GM10266 (cell line): ENCODE measurements around the gene MRPL12.

Experiments used
- DNase-seq: peaks from one replicate; pipeline ENCODE4 v3.0.0; 2012; ENCODE audit errors: extremely low spot score
- TF ChIP-seq, protein P1 (sequence below): IDR thresholded peaks from 2 replicates; pipeline ENCODE4 v1.5.1; 2012; ENCODE audit warnings: mild to moderate bottlenecking, low read depth; ENCODE audit not compliant: control insufficient read depth, insufficient read depth; ENCODE audit errors: missing control alignments

MRPL12 gene

DNA sequence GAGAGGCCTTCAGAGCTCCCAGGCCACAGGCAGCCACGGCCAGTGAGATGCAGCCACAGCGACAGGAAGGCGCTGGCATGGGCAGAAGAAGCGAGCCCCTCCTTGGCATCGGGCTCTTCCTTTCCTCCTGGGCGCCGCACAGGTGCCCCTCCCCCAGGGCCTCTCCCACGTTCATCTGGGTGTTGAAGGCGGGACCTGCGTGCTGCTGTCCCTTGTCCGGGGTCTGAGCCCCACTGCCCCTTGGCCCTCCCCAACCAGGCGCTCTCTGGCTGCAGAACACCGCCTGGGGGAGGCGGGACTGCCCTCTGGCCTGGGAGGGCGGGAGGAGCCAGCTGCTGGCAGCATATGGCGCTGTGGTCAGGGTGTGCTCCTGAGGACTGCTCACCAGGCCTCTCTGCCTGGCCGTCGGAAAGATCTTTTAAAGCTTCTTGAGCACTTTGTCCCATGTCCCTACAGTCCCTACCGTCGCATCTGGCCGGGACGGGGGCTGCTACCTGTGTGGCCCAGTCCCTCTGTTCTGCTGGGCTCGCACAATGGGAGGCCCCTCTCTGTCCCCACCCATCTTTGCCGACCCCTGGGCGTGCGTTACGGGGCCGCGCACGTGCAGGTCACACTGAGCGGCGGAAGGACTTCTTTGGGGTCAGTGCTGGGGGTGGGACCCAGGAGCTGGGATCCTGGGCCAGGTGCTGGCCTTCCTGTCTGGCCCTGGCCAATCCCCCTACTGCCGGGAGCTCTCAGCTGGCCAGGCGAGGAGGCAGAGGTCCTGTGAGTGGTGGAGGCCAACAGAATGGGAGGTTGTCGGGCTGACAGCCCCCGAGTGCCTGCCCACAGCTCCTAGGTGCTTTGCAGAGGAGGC, 10.6 kb downstream of the MRPL12 start:
- DNase-seq = no peak
- TF ChIP-seq, protein P1, sequence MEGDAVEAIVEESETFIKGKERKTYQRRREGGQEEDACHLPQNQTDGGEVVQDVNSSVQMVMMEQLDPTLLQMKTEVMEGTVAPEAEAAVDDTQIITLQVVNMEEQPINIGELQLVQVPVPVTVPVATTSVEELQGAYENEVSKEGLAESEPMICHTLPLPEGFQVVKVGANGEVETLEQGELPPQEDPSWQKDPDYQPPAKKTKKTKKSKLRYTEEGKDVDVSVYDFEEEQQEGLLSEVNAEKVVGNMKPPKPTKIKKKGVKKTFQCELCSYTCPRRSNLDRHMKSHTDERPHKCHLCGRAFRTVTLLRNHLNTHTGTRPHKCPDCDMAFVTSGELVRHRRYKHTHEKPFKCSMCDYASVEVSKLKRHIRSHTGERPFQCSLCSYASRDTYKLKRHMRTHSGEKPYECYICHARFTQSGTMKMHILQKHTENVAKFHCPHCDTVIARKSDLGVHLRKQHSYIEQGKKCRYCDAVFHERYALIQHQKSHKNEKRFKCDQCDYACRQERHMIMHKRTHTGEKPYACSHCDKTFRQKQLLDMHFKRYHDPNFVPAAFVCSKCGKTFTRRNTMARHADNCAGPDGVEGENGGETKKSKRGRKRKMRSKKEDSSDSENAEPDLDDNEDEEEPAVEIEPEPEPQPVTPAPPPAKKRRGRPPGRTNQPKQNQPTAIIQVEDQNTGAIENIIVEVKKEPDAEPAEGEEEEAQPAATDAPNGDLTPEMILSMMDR = no peak

DNA sequence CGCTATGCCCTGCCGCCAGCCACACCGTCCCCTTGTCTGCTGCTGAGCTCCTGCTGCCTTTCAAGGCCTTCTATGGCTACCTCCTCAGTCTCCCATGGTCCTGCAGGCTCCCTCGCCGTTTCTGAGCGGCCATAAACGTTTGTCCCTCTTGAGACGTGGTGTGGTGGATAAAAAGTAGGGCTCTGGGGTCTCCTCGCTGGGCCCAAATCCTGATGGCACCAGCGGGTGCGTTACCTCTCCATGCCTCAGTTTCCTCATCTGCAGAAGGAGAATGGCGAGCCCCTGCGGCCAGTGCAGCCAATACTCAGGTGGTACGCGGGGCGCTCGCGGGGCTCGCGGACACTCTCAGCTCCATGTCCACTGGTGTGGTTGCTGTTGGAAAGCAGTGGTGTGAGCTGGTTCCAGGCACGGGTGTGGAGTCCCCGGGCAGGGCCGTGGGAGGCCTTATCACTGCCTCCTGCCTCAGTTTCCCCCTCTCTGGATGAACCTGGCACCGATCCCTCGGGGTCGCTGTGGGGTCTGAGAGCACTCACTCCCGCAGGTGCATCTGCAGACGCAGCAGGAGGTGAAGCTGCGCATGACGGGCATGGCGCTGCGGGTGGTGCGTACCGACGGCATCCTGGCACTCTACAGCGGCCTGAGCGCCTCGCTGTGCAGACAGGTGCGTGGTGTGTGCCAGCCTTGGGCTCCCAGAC, 11.4 kb downstream of the MRPL12 start:
- DNase-seq = no peak
- TF ChIP-seq, protein P1 = no peak

DNA sequence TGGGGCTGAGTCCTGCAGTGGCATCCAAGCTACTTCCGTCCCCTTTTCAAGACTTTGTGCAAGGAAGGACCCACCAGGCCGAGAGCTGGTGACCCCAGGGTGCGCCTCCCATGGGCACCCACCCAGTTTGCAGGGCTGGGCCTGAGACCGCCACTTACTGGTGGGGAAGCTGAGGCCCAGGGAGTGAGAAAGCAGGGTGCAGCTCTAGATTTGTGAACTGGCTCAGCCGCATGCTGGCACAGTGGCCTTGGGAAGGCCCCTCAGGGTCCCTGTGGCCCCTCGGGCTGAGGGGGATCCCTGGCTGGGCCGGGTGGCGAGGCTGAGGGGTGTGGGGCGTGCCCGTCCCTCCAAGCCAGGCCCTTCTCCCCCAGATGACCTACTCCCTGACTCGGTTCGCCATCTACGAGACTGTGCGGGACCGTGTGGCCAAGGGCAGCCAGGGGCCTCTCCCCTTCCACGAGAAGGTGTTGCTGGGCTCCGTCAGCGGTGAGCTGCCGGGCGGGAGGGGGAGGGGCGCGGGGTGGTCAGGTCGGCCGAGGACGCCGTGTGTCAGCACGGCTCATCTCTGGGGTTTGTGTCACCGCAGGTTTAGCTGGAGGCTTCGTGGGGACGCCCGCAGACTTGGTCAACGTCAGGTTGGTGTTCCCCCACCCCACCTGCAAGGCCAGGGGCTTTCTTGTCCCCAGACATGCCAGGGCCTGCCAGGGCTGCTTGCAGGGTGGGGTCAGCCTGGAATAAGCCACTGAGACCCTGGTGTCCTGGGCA, 12.1 kb downstream of the MRPL12 start:
- DNase-seq = no peak
- TF ChIP-seq, protein P1 = no peak

DNA sequence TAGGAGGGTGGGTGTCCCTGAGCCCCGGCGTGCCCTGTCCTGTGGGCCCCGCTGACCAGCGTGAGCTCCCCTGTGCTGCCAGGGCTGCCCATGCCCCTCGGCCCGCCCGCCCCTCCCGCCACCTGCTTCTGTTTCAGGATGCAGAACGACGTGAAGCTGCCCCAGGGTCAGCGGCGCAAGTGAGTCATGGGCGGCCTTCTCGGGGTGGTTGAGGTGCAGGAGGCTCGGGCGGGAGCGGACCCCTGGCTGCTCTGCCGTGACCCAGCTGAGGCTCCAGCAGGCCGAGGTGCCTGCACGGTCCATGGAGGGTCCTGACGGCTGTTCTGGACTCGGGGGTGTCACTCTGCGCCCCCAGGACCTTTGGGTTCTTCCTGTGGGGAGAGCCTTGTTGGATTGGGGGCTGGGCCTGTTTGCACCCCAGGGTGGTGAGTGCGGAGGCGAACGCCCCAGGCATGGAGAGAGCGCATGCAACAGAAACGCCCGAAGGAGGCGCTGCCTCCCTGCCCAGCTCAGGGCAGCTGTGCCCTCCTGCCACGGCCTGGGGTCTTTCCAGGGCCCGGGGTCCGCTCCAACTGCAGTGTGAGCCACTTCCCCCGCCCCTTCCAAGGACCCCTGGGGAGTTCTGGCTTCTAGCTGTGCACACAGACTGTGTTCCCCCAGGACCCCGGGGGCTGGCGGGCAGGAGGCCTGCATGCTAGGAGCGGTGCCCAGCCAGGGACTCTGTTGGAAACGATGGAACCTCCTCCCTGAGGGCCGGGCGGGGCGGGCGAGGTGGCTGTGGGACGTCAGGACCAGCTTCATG, 12.9 kb downstream of the MRPL12 start:
- TF ChIP-seq, protein P1 = no peak
- DNase-seq = no peak

DNA sequence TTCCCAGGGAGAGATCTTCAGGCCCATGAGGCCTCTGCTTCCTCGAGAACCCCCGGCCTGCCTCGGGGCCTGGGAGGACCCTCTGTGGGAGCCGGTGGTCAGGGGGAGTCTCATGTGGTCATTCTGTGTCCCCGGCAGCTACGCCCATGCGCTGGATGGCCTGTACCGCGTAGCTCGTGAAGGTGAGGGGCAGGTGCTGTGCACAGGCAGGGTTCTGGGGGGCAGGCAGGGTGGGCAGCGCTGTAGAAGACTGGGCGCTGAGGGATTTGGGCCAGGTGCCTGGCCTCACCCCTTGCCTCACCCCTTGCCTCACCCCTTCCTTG, 13.5 kb downstream of the MRPL12 start:
- no peak for DNase-seq
- TF ChIP-seq, protein P1 = no peak

DNA sequence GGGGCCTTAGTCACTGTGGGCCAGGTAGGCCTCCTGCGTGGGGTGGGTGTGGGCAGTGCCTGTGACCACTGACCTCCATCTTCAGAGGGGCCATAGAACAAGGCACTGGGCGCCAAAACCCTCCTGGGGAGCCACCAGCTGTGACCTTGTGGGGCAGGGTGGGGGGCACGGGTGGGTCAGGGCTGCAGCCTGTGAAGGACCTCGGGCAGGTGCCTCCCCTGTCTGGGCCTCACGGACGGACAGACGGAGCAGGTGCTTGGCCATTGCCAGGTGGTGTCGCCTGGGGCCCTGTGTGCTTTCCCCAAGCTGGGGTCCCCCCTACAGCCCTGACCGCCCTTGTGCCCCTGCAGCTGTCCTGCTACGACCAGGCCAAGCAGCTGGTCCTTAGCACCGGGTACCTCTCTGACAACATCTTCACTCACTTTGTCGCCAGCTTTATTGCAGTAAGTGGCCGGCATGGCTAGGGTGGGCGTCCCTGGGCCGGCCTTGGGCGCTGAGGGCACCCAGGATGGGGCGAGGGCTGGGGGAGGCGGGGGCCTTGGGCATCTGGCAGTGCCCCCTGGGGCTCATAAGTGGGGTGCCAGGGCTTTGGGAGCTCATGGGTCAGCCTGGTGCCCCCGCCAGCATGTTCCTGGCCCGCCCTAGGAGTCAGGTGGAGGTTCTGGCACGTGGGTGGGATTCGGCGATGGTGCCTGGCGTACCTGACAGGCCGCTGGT, 14.0 kb downstream of the MRPL12 start:
- no peak for DNase-seq
- TF ChIP-seq, protein P1 = no peak
